Measurements from ENCODE around the gene IRAK1BP1.

- TF ChIP-seq CTCF (optimal IDR thresholded peaks at IDR 0.05 in 1 of 3, IDR thresholded peaks at IDR 0.05 in 1 of 3, conservative IDR thresholded peaks at IDR 0.05 in 1 of 3; ENCODE audit: extremely low read depth in 1 of 3, insufficient read depth in 2 of 3, low read length in 3 of 3) (no peak), EZH2 (IDR thresholded peaks at IDR 0.05; ENCODE audit: low read length) (no peak)
Measured at GRCh38 chr6:78908621-78909020, 41.3 kb downstream of the IRAK1BP1 start.
